ENCODE results near the gene CARD14. TPM values are rescaled to one million over a fixed set of nuclear protein-coding genes. Genes with fewer than 3 reads are reported as not detected.
A peak's percentile ranks its signal among the peaks of the same experiment; 100 is the strongest.

Gene CARD14
- total RNA-seq, 1 experiment from 2014 or later: not detected

- intact Hi-C loops (cut with micrococcal nuclease; ENCODE audit: unreplicated experiment) (no loop called here), in situ Hi-C loops (cut with HindIII; ENCODE audit: low pct_unique_long_range_greater_than_20kb, low sequenced_read_pairs) (no loop called here)
- BruUV-seq (replicated peaks): no TSS peak
- TF ChIP-seq TCF7L2 (IDR thresholded peaks at IDR 0.05; ENCODE audit: low read depth, low read length) (no peak), POLR2AphosphoS5 (IDR thresholded peaks at IDR 0.05; ENCODE audit: low read depth, low read length) (no peak), SIN3A (IDR thresholded peaks at IDR 0.05; ENCODE audit: borderline replicate concordance, insufficient read depth, low read depth, low read length) (no peak)
- TF ChIP-seq, protein P1, sequence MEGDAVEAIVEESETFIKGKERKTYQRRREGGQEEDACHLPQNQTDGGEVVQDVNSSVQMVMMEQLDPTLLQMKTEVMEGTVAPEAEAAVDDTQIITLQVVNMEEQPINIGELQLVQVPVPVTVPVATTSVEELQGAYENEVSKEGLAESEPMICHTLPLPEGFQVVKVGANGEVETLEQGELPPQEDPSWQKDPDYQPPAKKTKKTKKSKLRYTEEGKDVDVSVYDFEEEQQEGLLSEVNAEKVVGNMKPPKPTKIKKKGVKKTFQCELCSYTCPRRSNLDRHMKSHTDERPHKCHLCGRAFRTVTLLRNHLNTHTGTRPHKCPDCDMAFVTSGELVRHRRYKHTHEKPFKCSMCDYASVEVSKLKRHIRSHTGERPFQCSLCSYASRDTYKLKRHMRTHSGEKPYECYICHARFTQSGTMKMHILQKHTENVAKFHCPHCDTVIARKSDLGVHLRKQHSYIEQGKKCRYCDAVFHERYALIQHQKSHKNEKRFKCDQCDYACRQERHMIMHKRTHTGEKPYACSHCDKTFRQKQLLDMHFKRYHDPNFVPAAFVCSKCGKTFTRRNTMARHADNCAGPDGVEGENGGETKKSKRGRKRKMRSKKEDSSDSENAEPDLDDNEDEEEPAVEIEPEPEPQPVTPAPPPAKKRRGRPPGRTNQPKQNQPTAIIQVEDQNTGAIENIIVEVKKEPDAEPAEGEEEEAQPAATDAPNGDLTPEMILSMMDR (IDR thresholded peaks at IDR 0.05): no peak
- TF ChIP-seq, protein P2, sequence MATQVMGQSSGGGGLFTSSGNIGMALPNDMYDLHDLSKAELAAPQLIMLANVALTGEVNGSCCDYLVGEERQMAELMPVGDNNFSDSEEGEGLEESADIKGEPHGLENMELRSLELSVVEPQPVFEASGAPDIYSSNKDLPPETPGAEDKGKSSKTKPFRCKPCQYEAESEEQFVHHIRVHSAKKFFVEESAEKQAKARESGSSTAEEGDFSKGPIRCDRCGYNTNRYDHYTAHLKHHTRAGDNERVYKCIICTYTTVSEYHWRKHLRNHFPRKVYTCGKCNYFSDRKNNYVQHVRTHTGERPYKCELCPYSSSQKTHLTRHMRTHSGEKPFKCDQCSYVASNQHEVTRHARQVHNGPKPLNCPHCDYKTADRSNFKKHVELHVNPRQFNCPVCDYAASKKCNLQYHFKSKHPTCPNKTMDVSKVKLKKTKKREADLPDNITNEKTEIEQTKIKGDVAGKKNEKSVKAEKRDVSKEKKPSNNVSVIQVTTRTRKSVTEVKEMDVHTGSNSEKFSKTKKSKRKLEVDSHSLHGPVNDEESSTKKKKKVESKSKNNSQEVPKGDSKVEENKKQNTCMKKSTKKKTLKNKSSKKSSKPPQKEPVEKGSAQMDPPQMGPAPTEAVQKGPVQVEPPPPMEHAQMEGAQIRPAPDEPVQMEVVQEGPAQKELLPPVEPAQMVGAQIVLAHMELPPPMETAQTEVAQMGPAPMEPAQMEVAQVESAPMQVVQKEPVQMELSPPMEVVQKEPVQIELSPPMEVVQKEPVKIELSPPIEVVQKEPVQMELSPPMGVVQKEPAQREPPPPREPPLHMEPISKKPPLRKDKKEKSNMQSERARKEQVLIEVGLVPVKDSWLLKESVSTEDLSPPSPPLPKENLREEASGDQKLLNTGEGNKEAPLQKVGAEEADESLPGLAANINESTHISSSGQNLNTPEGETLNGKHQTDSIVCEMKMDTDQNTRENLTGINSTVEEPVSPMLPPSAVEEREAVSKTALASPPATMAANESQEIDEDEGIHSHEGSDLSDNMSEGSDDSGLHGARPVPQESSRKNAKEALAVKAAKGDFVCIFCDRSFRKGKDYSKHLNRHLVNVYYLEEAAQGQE (IDR thresholded peaks at IDR 0.05; ENCODE audit: insufficient read depth in 1 of 2, low read depth in 2 of 2, low read length in 1 of 2): no peak
- H3K9me3 ChIP-seq (ENCODE audit: control insufficient read depth, insufficient read depth, low read depth, low read length): no peaks in the 10 kb centered on the region
- H3K27me3 ChIP-seq (ENCODE audit: control insufficient read depth, insufficient read depth, low read length): no peaks in the 10 kb centered on the region
- ChIA-PET POLR2A (no interaction called here), CTCF (interaction anchor here (0.5 kb wide), 1 partner anchor 15 kb away, joined by 6 read pairs; no protein-coding TSS in a partner anchor)
- 0 out of 4 replicates have a peak overlapping the region, but pooled peaks of 1 of the 2 experiments have one; percentile 23 for H3K4me3 ChIP-seq (ENCODE audit: low read depth in 2 of 2, low read length in 2 of 2)
- H3K27ac ChIP-seq (ENCODE audit: low read length): no peak overlapping the region
- no peaks in the 10 kb centered on the region; the same call in 1 of the 2 replicates for H3K4me1 ChIP-seq (ENCODE audit: control insufficient read depth, insufficient read depth, low read length)
- peak; percentile 36 for ATAC-seq
- DNase-seq (ENCODE audit: low read depth, low spot score): no peak
- no peaks in the 10 kb centered on the region for H3K36me3 ChIP-seq (ENCODE audit: control insufficient read depth, insufficient read depth, low read length)
Measured at GRCh38 chr17:80187515-80187941, 17.7 kb downstream of the CARD14 start.

DNA sequence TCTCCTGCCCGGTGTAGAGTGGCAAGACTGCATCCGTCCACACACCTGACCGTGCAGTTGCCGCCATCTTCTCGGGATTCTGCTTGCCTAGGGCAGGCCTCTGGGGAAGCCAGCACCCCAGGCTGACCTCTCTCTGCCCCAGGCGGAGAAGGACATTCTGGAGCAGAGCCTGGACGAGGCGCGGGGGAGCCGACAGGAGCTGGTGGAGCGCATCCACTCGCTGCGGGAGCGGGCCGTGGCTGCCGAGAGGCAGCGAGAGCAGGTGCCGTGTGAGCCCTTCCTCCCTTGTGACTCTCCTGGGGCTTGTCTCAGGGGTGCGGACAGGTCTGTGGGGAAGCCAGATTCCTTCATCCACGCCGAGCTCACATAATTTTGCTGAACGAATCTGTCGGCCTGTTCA is 19.8 kb downstream of the CARD14 start:
- no peak overlapping the region for H3K27ac ChIP-seq (ENCODE audit: low read length)
- no peaks in the 10 kb centered on the region for H3K9me3 ChIP-seq (ENCODE audit: control insufficient read depth, insufficient read depth, low read depth, low read length)
- no peaks in the 10 kb centered on the region for H3K27me3 ChIP-seq (ENCODE audit: control insufficient read depth, insufficient read depth, low read length)
- DNase-seq (ENCODE audit: low read depth, low spot score): no peak
- no peak for TF ChIP-seq POLR2AphosphoS5 (IDR thresholded peaks at IDR 0.05; ENCODE audit: low read depth, low read length)
- no peak for TF ChIP-seq TCF7L2 (IDR thresholded peaks at IDR 0.05; ENCODE audit: low read depth, low read length)
- TF ChIP-seq, protein P1 (IDR thresholded peaks at IDR 0.05): no peak
- no peak for TF ChIP-seq SIN3A (IDR thresholded peaks at IDR 0.05; ENCODE audit: borderline replicate concordance, insufficient read depth, low read depth, low read length)
- TF ChIP-seq, protein P2 (IDR thresholded peaks at IDR 0.05; ENCODE audit: insufficient read depth in 1 of 2, low read depth in 2 of 2, low read length in 1 of 2): no peak
- ATAC-seq: no peak
- in situ Hi-C loops (cut with HindIII; ENCODE audit: low pct_unique_long_range_greater_than_20kb, low sequenced_read_pairs) (no loop called here), intact Hi-C loops (cut with micrococcal nuclease; ENCODE audit: unreplicated experiment) (no loop called here)
- no peak overlapping the region for H3K4me3 ChIP-seq (ENCODE audit: low read depth in 2 of 2, low read length in 2 of 2)
- H3K36me3 ChIP-seq (ENCODE audit: control insufficient read depth, insufficient read depth, low read length): no peaks in the 10 kb centered on the region
- ChIA-PET POLR2A (no interaction called here), CTCF (interaction anchor here (0.8 kb wide), 1 partner anchor 14 kb away, joined by 4 read pairs; no protein-coding TSS in a partner anchor)
- BruUV-seq (replicated peaks): no TSS peak
- no peaks in the 10 kb centered on the region; the same call in 1 of the 2 replicates for H3K4me1 ChIP-seq (ENCODE audit: control insufficient read depth, insufficient read depth, low read length)
